ENCODE measurements around the gene UBE2I.

Gene UBE2I

GRCh38 chr16:1374418-1375297, 65.2 kb downstream of the UBE2I start:
- peaks cover 8 to 23% (median 18%) of the 10 kb centered on the region in 4 donors for H3K4me1 ChIP-seq
- no peaks in the 10 kb centered on the region for H3K27me3 ChIP-seq
- H3K27ac ChIP-seq, result no peak overlapping the region
- H3K36me3 ChIP-seq, result peaks cover 0 to 59% (median 35%) of the 10 kb centered on the region in 3 donors
- no peak for DNase-seq
- intact Hi-C loops (cut with DNase I; ENCODE audit: low total_unique reads), result no loop called here
- TF ChIP-seq CTCF (IDR thresholded peaks at IDR 0.05), result no peak
- no peak overlapping the region for H3K4me3 ChIP-seq
- H3K9me3 ChIP-seq, result no peaks in the 10 kb centered on the region

- Histone ChIP-seq H3K36me3 (peaks cover 0 to 53% (median 29%) of the 10 kb centered on the region in 3 donors), H3K27me3 (no peaks in the 10 kb centered on the region), H3K4me1 (peaks cover 8 to 28% (median 21%) of the 10 kb centered on the region in 4 donors), H3K27ac (no peak overlapping the region), H3K4me3 (no peak overlapping the region), H3K9me3 (no peaks in the 10 kb centered on the region)
- DNase-seq, result no peak
- TF ChIP-seq CTCF (IDR thresholded peaks at IDR 0.05), result no peak
- intact Hi-C loops (cut with DNase I; ENCODE audit: low total_unique reads), result no loop called here
These were observed 65.8 kb downstream of the UBE2I start for GRCh38 chr16:1375298-1375640.

- H3K36me3 ChIP-seq, result peaks cover under 1 to 50% (median 30%) of the 10 kb centered on the region in 3 donors
- no peaks in the 10 kb centered on the region for H3K9me3 ChIP-seq
- H3K27ac ChIP-seq, result no peak overlapping the region
- peaks cover 8 to 28% (median 21%) of the 10 kb centered on the region in 4 donors for H3K4me1 ChIP-seq
- H3K4me3 ChIP-seq, result no peak overlapping the region
- no peaks in the 10 kb centered on the region for H3K27me3 ChIP-seq
- TF ChIP-seq CTCF (IDR thresholded peaks at IDR 0.05), result no peak
- no peak for DNase-seq
- intact Hi-C loops (cut with DNase I; ENCODE audit: low total_unique reads), result no loop called here
These were observed 66.4 kb downstream of the UBE2I start for GRCh38 chr16:1375741-1376410.
